HG02763 (cell line): ENCODE measurements around the gene SEMA5B.

ENCODE experiments used
- ATAC-seq: cut with Tn5 transposase; IDR thresholded peaks from one replicate; pipeline ENCODE4 v1.9.1; 2021; ENCODE audit warnings: mild to moderate bottlenecking, moderate library complexity; ENCODE audit not compliant: unreplicated experiment

Gene SEMA5B

GRCh38 chr3:122928396-122929187, 99.0 kb downstream of the SEMA5B start:
- no peak for ATAC-seq

- no peak for ATAC-seq
These were observed 99.8 kb downstream of the SEMA5B start for GRCh38 chr3:122927726-122928125.

DNA sequence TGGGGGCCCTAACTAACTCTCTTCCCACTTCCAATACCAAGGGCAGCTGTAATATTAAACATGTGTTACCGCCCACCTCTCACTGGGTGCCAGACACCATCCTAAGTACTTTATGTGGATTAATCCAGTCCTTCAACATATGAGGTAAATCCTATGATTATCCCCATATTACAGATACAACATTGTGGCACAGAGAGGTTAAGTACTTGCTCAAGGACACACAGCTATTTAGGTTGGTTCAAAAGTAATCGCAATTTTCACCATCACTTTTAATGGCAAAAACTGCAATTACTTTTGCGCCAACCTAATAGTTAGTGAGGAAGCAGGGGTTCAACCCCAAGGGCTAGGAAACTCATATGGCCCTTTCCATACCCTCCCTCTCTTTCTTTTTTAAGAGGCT, 100.8 kb downstream of the SEMA5B start:
- no peak for ATAC-seq

DNA sequence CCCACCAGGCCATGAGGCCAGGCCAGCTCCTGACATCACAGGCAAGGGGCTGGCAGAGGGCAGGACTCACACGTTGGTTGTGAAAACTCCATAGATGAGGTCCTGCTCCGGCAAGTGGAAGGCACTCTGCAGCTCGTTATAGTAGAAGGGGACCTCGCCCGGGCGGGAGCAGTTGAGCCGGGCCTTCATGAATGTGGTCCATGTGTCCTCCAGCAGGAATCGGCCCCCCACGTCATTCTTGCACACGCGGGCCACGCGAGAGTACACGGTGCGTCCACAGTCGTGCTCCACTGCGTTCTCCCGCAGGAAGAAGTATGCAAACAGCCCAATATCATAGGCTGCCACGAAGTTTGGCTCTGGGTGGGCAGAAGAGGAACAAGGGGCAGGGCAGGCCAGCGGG, 101.2 kb downstream of the SEMA5B start:
- ATAC-seq = no peak

- no peak for ATAC-seq
These were observed 101.8 kb downstream of the SEMA5B start for GRCh38 chr3:122925756-122926155.

GRCh38 chr3:122924056-122924455, 103.5 kb downstream of the SEMA5B start:
- no peak for ATAC-seq

DNA sequence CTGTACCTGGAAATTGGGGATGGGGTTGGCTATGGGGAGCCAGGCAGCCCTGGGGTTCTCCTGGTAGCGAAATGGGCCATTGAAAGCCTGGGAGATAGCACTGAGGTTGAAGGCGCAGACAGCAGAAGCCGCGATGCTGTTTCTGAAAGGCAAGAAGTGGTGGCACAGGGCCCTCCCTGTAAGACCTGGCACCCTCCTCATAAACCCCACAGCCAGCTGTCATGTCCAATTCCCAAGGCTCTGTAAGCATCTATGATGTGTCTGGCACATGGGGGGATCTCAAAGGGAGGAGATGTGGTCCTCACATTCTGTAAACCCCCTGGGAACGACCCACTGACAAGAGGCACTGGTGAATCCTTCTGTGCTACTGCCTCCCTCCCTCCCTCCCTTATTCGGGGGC, 104.0 kb downstream of the SEMA5B start:
- no peak for ATAC-seq

GRCh38 chr3:122921791-122922651, 105.5 kb downstream of the SEMA5B start:
- ATAC-seq = no peak

GRCh38 chr3:122920986-122921385, 106.6 kb downstream of the SEMA5B start:
- no peak for ATAC-seq

DNA sequence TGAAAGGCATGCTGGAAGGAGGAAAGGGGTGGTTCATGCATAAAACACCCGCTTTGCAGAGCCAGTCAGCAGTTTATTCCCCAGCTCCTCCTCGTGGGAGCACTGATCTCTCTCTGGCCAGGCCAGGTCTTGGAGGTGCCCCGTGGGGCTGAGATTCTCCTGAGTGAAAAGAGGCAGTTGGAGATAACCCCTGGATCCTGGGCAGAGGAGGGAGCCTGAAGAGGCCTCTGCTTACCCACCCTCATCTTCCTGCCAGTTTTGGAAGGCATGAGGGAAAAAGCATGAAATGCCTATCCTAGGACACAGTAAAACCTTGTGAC, 108.3 kb downstream of the SEMA5B start:
- ATAC-seq = no peak

DNA sequence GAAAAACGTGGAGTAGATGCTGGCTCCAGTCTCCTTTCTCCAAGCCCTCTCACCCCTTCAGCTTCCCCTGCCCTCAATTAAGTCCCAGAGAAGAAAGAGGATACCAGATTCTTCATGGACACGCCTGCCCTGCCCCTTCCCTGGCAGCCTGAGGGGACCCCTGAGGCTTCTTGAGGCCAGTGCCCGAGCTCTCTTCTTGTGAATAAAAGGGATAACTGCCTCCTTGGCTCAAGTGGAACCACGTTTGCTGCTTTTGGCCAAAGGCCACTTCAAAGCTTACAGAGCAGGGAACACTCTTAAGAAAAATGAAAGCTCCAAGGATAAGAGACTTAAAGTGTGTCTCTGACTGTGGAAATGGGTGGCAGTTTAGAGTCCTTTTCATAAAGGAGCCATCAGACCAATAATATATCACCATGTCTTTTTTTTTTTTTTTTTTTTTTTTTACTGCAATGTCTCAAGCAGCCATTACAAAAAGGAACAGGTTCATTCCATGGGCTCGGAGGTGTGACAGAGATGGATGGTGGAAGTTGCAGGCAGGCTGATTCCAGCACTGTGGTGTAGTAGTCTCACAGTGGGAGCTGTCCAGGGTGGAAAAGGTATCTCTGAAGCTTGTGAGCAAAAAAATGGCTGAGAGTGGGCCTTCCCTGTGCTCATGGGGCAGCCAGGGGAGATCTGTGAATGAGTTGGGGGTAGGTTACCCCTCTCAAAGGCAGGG, 108.8 kb downstream of the SEMA5B start:
- ATAC-seq = no peak

- no peak for ATAC-seq
These were observed 110.2 kb downstream of the SEMA5B start for GRCh38 chr3:122917412-122917811.

DNA sequence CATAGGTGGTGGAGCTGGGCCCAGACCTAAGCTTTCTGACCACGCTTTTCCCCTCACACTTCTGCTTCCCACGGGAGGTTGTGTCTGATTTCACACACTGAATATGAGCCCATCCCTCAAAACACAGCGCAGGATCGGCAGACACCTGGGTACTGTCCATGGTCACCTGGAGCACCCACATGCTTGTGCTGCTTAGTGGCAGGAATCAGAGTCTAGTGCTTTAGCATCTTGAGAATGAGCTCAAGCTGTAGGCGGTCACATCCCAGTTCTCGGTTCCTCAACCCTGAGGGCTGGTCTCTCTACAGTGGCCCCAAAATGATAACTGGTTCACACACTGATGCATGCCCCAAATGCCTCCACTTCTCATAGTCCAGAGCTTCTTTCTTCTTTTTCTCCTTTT, 111.0 kb downstream of the SEMA5B start:
- ATAC-seq = no peak

DNA sequence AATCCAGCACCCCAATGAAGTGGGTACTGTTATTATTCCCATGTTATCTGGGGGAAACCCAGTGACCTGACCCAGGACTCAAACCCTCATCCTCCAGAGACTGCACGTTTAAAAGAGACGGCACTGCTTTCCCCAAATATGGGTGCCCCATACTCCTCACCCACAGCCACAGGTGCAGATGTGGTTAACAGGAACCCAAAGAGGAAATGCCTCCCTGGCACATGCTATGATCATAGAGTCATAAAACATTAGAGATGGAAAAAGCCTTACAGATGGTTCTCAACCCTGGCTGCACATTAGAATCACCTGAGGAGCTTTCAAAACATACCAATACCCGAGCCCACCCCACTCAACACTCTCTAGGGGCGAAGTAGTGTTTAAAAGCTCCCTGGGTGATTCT, 111.5 kb downstream of the SEMA5B start:
- ATAC-seq = no peak

DNA sequence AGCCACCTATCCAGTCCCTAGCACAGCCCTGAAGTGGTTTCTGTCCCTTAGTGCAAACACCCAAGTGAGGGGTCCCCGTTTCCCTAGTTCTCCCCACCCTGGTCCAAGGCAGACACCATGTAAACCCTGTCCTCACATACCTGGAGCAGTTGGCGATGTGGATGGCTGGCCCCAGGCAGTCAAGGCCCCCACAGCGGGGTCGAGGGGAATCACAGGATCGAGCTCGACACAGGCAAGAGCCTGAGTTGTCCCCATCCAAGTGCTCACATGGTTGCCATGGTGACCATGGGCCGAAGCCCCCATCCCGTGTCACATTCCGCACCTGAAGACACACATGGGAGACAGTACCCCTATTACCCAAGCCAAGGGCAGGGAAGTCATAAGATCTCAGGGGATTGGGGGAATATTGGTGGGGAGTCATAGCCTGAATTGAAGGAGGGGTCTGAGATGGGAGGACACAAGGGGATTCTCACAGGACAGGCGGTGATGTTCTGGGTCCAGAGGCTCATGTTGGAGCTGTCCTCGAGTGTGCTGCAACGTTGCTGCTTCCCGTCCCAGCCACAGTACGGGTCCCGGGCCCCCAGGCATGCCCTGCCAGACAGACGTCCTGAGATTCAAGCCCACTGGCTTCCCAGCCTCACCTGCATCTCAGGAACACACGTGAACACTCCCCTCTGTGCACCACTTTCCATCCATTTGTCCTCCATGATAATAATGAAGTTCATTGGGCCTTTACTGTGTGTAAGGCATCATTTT, 112.1 kb downstream of the SEMA5B start:
- no peak for ATAC-seq

GRCh38 chr3:122913539-122914100, 113.9 kb downstream of the SEMA5B start:
- no peak for ATAC-seq

GRCh38 chr3:122912772-122913538, 114.6 kb downstream of the SEMA5B start:
- ATAC-seq = no peak

GRCh38 chr3:122911901-122912300, 115.7 kb downstream of the SEMA5B start:
- no peak for ATAC-seq

- no peak for ATAC-seq
These were observed 119.3 kb downstream of the SEMA5B start for GRCh38 chr3:122908251-122908650.

GRCh38 chr3:122907471-122907870, 120.1 kb downstream of the SEMA5B start:
- no peak for ATAC-seq
